HUES64 (cell line): Measurements from ENCODE around the gene IGFALS.

Experiments
- H3K27ac ChIP-seq: 2 replicates; pipeline ENCODE4 v1.7.0; 2013; ENCODE audit warnings: low read depth, low read length, inconsistent platforms
- H3K27me3 ChIP-seq: 2 replicates; pipeline ENCODE4 v1.6.1; 2013; ENCODE audit warnings: mild to moderate bottlenecking, low read length; ENCODE audit not compliant: insufficient read depth
- H3K36me3 ChIP-seq: 2 replicates; pipeline ENCODE4 v1.6.1; 2013; ENCODE audit warnings: mild to moderate bottlenecking, low read length; ENCODE audit not compliant: insufficient read depth
- H3K4me1 ChIP-seq: 2 replicates; pipeline ENCODE4 v1.6.1; 2013; ENCODE audit warnings: mild to moderate bottlenecking, low read length, moderate library complexity; ENCODE audit not compliant: insufficient read depth
- H3K4me3 ChIP-seq: 2 replicates; pipeline ENCODE4 v1.5.1; 2013; ENCODE audit warnings: mild to moderate bottlenecking, low read length, moderate library complexity
- H3K9ac ChIP-seq: 2 replicates; pipeline ENCODE4 v1.6.1; 2013; ENCODE audit warnings: mild to moderate bottlenecking, low read depth, low read length
- H3K9me3 ChIP-seq: 2 replicates; pipeline ENCODE4 v1.6.1; 2013; ENCODE audit warnings: low read depth, low read length; ENCODE audit not compliant: insufficient read depth
- WGBS: fragments of 150-250, 120-280 bp; methylation state at CpG from one replicate; pipeline ENCODE4 v1.1.7; 2013; ENCODE audit warnings: missing lambda C conversion rate; 5-methylcytosine and 5-hydroxymethylcytosine counted together

IGFALS gene

DNA sequence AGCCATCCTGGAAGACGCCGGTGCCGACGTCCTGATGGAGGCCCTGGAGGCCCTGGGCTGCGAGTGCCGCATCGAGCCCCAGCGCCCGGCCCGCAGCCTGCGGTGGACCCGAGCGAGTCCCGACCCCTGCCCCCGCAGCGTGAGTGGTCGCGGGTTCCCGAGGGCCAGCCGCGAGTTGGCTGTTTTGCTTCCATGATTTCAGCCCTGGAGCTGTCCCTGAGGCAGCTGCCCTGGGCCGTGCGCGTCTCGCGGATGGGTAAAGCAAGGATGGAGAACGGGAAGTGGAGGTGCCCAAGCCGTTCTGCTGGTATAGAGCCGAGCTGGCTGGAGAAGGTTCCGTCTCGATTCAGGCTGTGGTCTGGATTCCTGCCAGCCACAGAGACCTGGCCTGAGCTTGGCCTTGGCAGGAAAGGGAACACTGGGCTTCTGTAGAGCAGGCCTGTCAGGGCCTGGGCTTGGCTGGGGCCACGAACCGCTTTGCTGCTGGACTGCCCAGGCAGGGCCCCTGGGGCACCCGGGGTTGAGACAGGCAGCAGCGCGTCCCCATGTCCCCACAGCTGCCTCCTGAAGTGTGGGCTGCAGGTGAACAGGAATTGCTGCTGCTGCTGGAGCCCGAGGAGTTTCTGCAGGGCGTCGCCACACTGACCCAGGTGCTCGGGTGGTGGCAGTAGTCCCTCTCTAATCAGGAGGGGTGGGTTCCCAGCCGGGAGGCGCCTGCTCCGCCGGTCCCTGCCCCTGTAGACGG lies 19.6 kb downstream of the IGFALS start:
- Histone ChIP-seq H3K27ac (peak overlapping the region; percentile 86; the same call in 1 of the 2 replicates), H3K4me3 (peak overlapping the region; percentile 93)

DNA sequence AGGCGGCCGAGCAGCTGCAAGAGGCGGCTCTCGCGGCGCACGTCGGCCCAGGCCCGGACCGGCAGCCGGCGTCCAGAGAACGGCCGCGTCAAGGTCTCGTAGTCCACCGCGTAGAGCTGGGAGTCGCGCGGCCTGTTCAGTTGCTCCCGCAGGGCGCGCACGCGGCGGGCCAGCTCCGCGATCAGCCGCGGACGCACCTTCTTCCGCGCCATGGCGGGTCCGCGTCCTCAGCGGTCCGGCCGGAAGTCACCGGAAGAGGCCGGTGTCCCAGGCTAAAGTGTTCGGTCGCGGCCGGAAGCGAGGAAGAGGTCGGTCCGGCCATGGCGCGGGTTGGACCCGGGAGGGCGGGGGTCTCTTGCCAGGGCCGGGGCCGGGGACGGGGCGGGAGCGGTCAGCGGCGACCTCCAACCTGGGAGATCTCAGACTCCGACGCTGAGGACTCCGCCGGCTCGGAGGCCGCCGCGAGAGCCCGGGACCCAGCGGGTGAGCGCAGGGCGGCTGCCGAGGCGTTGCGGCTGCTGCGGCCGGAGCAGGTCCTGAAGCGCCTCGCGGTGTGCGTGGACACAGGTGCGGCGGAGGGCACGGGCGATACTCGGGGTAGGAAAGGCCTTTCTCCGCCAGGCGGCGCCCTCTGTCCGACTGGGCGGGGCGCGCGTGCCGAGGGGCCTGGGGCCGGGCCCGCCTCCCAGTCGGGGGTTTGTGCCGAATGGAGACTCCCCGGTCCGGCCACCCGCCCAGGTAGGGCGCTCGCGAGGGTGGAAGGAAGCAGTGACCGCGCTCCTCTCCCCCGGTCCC lies 20.4 kb downstream of the IGFALS start, which contains the start of gene MRPS34:
Gene MRPS34 (minus strand): TSS at position 227 of the 795 bp plus-strand sequence. CDS start 15 bp downstream, at position 212.
- no peaks in the 10 kb centered on the region for H3K9me3 ChIP-seq
- H3K9ac ChIP-seq = peak within 1 kb of the TSS; percentile 98
- H3K4me1 ChIP-seq = no peaks in the 10 kb centered on the region; the same call in 1 of the 2 replicates
- under 1% methylated on average over 108 of the region's 108 CpGs for WGBS
- H3K4me3 ChIP-seq = peak within 1 kb of the TSS; percentile 93
- H3K36me3 ChIP-seq = peaks cover 33% of the 10 kb centered on the region
- H3K27ac ChIP-seq = peak within 1 kb of the TSS; percentile 86
- H3K27me3 ChIP-seq = no peaks in the 10 kb centered on the region

More for the DNA sequence above, 19.6 kb downstream of the IGFALS start:
- no peaks in the 10 kb centered on the region for H3K9me3 ChIP-seq
- H3K36me3 ChIP-seq = peaks cover 29% of the 10 kb centered on the region
- H3K27me3 ChIP-seq = no peaks in the 10 kb centered on the region
- 33% methylated on average over 45 of the region's 45 CpGs for WGBS
- peak overlapping the region; percentile 98 for H3K9ac ChIP-seq
- H3K4me1 ChIP-seq = no peaks in the 10 kb centered on the region; the same call in 1 of the 2 replicates

DNA sequence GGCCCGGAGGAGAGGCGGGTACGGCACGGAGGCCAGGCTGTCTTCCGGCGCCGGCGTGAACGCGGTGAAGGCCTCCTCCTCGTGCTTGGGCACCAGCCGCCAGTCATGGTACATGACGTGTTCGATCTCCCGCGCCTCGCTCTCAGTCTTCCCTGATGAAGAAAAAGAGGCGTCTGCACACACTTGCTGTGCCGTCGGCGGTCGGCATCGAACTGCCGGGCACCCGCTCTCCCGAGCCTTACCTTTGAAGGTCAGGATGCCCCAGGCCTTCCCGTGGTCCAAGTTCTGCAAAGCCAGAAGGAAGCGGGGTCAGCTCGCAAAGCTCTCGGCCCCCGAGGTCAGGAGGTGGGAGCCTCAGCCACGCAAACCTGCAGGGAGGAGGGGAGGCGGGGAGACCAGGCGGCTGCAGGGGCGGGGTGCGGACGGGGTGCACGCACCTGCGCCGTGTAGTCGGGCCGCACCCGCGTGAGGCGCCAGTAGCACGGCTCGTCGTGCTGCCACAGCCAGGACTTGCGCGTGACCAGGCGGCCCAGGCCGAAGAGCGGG lies 21.1 kb downstream of the IGFALS start, which contains the start of gene EME2:
Gene EME2 (plus strand): TSS at position 449 of the 546 bp plus-strand sequence. CDS start 418 bp downstream, outside the sequence.
- Histone ChIP-seq H3K4me1 (no peaks in the 10 kb centered on the region; the same call in 1 of the 2 replicates), H3K9me3 (no peaks in the 10 kb centered on the region), H3K27me3 (no peaks in the 10 kb centered on the region), H3K36me3 (peaks cover 36% of the 10 kb centered on the region), H3K4me3 (peak within 1 kb of the TSS; percentile 93), H3K27ac (peak within 1 kb of the TSS; percentile 86), H3K9ac (peak within 1 kb of the TSS; percentile 98)
- WGBS = 1% methylated on average over 53 of the region's 53 CpGs

DNA sequence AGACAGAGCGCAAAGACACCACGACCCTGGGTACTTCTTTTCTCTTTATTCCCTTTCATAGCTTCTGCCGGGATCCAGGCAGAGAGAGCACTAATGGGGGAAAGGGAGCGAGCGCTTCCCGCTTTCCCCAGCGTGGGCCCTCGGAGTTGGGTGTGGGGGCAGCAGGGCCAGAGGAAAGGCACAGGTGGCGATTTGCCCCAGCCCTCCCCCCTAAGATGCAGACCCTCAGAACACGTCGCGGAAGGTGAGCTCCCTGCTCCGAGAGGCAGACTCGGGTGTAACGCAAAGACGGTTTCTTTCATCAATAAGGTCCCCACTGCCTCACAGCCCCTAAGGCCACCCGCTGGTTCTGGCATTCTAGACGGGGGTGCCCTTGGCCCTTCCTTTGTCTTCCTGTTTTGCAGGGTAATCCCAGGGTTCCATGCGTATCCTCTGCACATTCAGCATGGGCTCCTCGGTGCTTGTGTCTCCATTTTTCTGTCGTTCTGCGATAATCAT lies 21.6 kb downstream of the IGFALS start:
- peaks cover 36% of the 10 kb centered on the region for H3K36me3 ChIP-seq
- no peaks in the 10 kb centered on the region; the same call in 1 of the 2 replicates for H3K4me1 ChIP-seq
- no peaks in the 10 kb centered on the region for H3K27me3 ChIP-seq
- H3K4me3 ChIP-seq = peak overlapping the region; percentile 93
- 2% methylated on average over 22 of the region's 22 CpGs for WGBS
- H3K27ac ChIP-seq = peak overlapping the region; percentile 86
- H3K9me3 ChIP-seq = no peaks in the 10 kb centered on the region
- peak overlapping the region; percentile 98 for H3K9ac ChIP-seq

DNA sequence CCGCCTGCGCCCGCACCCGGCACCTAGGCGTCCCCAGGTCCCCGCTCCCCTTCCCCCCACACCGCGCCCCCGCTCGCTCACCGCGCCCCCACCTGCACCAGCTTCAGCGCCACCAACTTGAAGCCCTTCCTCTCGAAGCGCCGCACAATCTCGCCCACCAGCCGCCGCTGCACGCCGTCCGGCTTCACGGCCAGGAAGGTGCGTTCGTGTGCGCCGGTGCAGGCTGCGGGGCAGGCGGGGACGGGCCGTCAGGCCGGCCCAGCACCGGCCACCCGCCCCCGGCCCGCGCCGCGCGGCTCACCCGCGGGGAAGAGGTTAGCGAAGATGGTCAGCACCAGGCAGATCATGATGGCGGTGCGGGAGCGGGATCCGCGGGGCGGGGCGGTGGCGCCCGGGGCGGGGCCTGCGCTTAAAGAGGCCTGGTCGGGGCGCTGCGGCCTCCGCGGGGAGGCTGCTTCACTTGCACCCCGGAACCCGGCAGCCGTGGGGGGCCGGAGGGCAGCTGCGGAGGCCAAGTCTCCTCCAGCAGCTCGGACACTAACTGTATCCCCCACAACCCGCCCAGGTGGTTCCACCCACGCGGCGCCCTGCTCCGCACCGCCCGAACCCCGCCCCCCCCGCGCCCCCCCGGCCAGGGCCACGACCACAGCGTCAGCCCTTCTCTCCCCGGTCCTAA lies 22.2 kb downstream of the IGFALS start, which contains the start of gene NME3:
Gene NME3 (minus strand): TSS at position 356 of the 676 bp plus-strand sequence. CDS start 9 bp downstream, at position 347.
- Histone ChIP-seq H3K27me3 (no peaks in the 10 kb centered on the region), H3K4me1 (no peaks in the 10 kb centered on the region; the same call in 1 of the 2 replicates), H3K9ac (peak within 1 kb of the TSS; percentile 98), H3K27ac (peak within 1 kb of the TSS; percentile 86), H3K36me3 (peaks cover 33% of the 10 kb centered on the region), H3K4me3 (peak within 1 kb of the TSS; percentile 93), H3K9me3 (no peaks in the 10 kb centered on the region)
- under 1% methylated on average over 75 of the region's 79 CpGs for WGBS

DNA sequence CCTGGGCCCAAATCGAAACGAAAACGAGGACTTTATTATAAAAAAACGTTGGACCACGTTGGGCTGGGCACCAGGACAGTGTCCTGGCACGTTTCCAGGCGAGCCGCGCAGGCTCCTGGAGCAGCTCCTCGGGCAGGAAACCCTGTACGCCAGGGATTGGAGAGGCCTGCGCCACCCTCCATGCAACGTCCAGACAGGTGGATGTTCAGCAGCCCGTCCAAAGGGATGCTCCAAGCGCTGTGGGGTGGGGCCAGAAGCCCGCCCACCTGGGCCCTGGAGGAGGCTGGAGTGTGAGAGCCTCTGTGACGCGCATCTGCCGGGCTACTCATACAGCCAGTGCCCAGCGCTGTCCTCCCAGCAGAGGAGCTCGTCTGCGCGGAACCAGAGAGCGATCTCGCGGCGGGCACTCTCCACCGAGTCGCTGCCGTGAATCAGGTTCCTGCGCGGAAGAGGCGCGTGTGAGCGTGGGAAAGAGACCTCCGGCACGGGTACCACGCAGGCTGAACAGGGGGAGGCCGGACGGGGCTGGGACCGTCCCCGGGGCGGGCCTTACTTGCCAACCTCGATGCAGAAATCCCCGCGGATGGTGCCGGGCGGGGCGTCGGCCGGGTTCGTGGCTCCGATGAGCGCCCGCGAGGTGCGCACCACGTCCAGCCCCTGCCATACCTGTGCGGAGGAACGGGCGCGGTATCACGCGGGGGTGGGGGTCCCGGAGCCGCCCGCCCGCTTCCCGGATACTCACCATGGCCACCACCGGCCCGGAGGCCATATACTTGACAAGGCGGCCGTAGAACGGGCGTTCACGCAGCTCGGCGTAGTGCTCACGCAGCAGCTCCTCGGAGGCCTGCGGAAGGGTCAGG lies 22.9 kb downstream of the IGFALS start:
- Histone ChIP-seq H3K9me3 (no peaks in the 10 kb centered on the region), H3K4me1 (no peaks in the 10 kb centered on the region; the same call in 1 of the 2 replicates), H3K27me3 (no peaks in the 10 kb centered on the region), H3K4me3 (peak overlapping the region; percentile 93), H3K36me3 (peaks cover 25% of the 10 kb centered on the region), H3K9ac (peak overlapping the region; percentile 90), H3K27ac (peak overlapping the region; percentile 86)
- 17% methylated on average over 81 of the region's 81 CpGs for WGBS

DNA sequence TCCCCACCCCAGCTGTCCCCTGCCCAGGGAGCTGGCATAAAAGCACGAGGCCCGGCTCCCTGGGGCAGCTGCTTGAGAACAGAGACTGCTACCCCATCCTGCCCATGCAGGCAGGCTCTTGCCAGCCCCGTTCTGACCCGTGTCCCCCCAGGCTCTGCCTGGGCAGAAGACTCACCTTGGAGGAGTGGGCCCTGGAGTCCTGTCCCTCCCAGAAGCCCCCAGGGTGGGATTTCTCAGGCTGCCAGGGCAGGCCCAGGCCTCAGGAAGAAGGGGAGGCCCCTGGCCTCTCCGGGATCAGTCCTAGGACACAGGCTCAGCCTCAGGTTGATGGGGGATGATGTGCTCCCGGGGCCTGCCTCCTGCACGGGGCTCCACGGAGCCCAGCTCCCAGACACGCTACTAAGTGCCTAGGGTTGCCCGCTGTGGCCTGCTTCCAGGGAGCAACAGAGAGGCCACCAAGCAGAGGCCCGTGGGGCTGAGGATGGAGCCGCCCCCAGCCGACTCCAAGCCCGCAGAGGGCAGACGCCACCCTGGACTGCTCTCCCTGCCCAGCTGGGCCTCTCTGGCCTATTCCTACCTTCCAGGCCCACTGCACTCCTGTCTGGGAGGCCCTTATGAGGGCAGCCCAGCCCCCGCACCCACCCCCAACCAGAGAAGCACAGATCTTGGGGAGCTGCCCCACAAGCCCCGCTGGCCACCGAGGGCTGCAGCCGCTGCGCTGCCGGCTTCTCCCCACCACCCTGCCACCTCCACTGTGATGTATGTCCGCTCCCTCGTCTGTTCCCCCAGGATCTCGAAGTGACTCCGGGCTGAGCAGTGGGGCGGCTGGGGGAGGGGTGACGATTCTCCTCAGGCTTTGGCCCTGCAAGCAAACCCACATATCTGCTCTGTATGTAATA lies 23.9 kb downstream of the IGFALS start:
- H3K4me3 ChIP-seq = peak overlapping the region; percentile 93
- H3K9ac ChIP-seq = no peak overlapping the region
- H3K27ac ChIP-seq = peak overlapping the region; percentile 49; the same call in 1 of the 2 replicates
- H3K36me3 ChIP-seq = peaks cover 27% of the 10 kb centered on the region
- H3K27me3 ChIP-seq = no peaks in the 10 kb centered on the region
- no peaks in the 10 kb centered on the region; the same call in 1 of the 2 replicates for H3K4me1 ChIP-seq
- 90% methylated on average over 27 of the region's 27 CpGs for WGBS
- H3K9me3 ChIP-seq = no peaks in the 10 kb centered on the region

DNA sequence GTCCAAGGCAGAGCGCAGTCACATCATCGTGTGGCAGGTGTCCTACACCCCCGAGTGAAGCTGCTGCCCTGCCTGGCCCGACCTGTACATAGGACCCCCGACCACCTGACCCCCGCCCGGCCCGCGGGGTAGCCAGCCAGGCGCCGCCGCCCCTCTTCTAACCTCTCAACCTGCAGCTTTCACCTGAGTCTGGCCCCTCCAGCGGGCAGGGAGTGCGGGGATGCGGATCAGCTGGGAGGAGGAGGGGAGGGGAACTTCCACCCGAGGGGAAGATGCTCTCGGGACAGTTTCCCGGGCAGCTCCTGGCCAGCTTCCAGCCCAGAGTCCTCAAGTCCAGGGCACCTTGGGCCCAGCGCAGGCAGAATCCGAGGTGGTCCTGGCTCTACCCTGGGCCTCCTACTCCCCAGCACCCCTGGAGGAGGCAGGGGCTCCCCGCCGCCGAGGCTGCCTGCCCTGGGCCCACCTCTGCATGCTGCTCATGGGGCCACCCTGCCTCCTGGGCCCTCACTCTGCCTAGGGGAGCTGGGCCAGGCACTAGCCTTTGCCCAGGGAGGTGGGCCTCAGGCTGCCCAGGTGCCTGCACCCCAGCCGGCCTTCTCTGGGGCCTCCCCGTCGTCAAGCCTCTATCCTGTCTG lies 24.6 kb downstream of the IGFALS start:
- H3K4me3 ChIP-seq = no peak overlapping the region
- H3K27ac ChIP-seq = no peak overlapping the region
- peaks cover 27% of the 10 kb centered on the region for H3K36me3 ChIP-seq
- H3K9me3 ChIP-seq = no peaks in the 10 kb centered on the region
- no peak overlapping the region for H3K9ac ChIP-seq
- 95% methylated on average over 26 of the region's 26 CpGs for WGBS
- H3K4me1 ChIP-seq = no peaks in the 10 kb centered on the region
- H3K27me3 ChIP-seq = no peaks in the 10 kb centered on the region
